Neuronal stem cell (in vitro differentiated cells): ENCODE measurements around the gene SCARF2.
A peak's percentile ranks its signal among the peaks of the same experiment; 100 is the strongest.

ENCODE experiments used
- DNase-seq: peaks from one replicate; pipeline ENCODE4 v3.0.0-alpha.2; 2013; ENCODE audit warnings: low spot score
- H2AFZ ChIP-seq: one replicate; pipeline ENCODE4 v1.6.1; 2013; ENCODE audit warnings: mild to moderate bottlenecking, low read length, inconsistent platforms
- H2AK5ac ChIP-seq: 2 replicates; pipeline ENCODE4 v1.6.1; 2013; ENCODE audit warnings: low read depth, mild to moderate bottlenecking, inconsistent platforms, low read length, moderate library complexity, mixed read lengths
- H2BK120ac ChIP-seq: 2 replicates; pipeline ENCODE4 v1.6.1; 2013; ENCODE audit warnings: low read depth, mild to moderate bottlenecking, inconsistent platforms, low read length, moderate library complexity, mixed read lengths
- H2BK12ac ChIP-seq: one replicate; pipeline ENCODE4 v1.6.1; 2013; ENCODE audit warnings: low read length, inconsistent platforms
- H2BK15ac ChIP-seq: 2 replicates; pipeline ENCODE4 v1.6.1; 2013; ENCODE audit warnings: mild to moderate bottlenecking, low read length, inconsistent platforms, mixed read lengths
- H2BK5ac ChIP-seq: one replicate; pipeline ENCODE4 v1.6.1; 2013; ENCODE audit warnings: inconsistent platforms, mild to moderate bottlenecking, low read length, moderate library complexity
- H3K14ac ChIP-seq: one replicate; pipeline ENCODE4 v1.6.1; 2013; ENCODE audit warnings: low read length, inconsistent platforms
- H3K18ac ChIP-seq: 2 replicates; pipeline ENCODE4 v1.6.1; 2013; ENCODE audit warnings: low read length, inconsistent platforms
- H3K23ac ChIP-seq: 2 replicates; pipeline ENCODE4 v1.6.1; 2013; ENCODE audit warnings: low read depth, mild to moderate bottlenecking, mixed read lengths, low read length, inconsistent platforms; ENCODE audit not compliant: poor library complexity
- H3K27ac ChIP-seq: replicated peaks from 3 replicates; pipeline ENCODE4 v1.5.1; 2013; ENCODE audit warnings: low read length, inconsistent platforms
- H3K27me3 ChIP-seq, 3 experiments: 2 replicates each; pipeline ENCODE4 v1.6.1; 2013; ENCODE audit warnings: low read length in 3 of 3, mild to moderate bottlenecking in 2 of 3, inconsistent platforms in 1 of 3, low read depth in 1 of 3, mixed read lengths in 1 of 3, moderate library complexity in 1 of 3; ENCODE audit not compliant: control insufficient read depth in 3 of 3, insufficient read depth in 3 of 3
- H3K36me3 ChIP-seq, 2 donors: replicated peaks in 1 of 2; 2 replicates each; pipeline ENCODE4 v1.6.1; 2013; ENCODE audit warnings: low read length in 2 of 2; ENCODE audit not compliant: control insufficient read depth in 2 of 2, insufficient read depth in 2 of 2
- H3K4ac ChIP-seq: 2 replicates; pipeline ENCODE4 v1.6.1; 2013; ENCODE audit warnings: inconsistent platforms, mild to moderate bottlenecking, low read length, moderate library complexity
- H3K4me1 ChIP-seq, 2 donors: 1 replicate in 1 of 2; 2 replicates in 1 of 2; pipeline ENCODE4 v1.6.1; 2013; ENCODE audit warnings: low read length in 2 of 2, low read depth in 1 of 2; ENCODE audit not compliant: control insufficient read depth in 2 of 2, insufficient read depth in 1 of 2
- H3K4me2 ChIP-seq: one replicate; pipeline ENCODE4 v1.6.1; 2013; ENCODE audit warnings: mild to moderate bottlenecking, low read length, inconsistent platforms; ENCODE audit not compliant: insufficient read depth, poor library complexity, severe bottlenecking
- H3K4me3 ChIP-seq, 2 donors: 2 replicates each; pipeline ENCODE4 v1.5.1; 2013; ENCODE audit warnings: low read length in 2 of 2, mild to moderate bottlenecking in 2 of 2, inconsistent platforms in 1 of 2, moderate library complexity in 1 of 2
- H3K79me1 ChIP-seq: one replicate; pipeline ENCODE4 v1.6.1; 2013; ENCODE audit warnings: low read depth, mild to moderate bottlenecking, inconsistent platforms, low read length, moderate library complexity
- H3K9ac ChIP-seq: one replicate; pipeline ENCODE4 v1.6.1; 2013; ENCODE audit warnings: mild to moderate bottlenecking, low read depth, low read length, inconsistent platforms; ENCODE audit not compliant: poor library complexity
- H3K9me3 ChIP-seq, 2 donors: replicated peaks in 1 of 2; 2 replicates each; pipeline versions ENCODE3 to v1.6.1; 2013; ENCODE audit warnings: low read length in 2 of 2, mild to moderate bottlenecking in 2 of 2, inconsistent platforms in 1 of 2, low read depth in 1 of 2, mixed read lengths in 1 of 2, moderate library complexity in 1 of 2; ENCODE audit not compliant: control insufficient read depth in 2 of 2, insufficient read depth in 1 of 2
- H4K8ac ChIP-seq: one replicate; pipeline ENCODE4 v1.6.1; 2013; ENCODE audit warnings: low read depth, mild to moderate bottlenecking, inconsistent platforms, low read length, moderate library complexity
- H4K91ac ChIP-seq: one replicate; pipeline ENCODE4 v1.6.1; 2013; ENCODE audit warnings: low read length, low read depth, mild to moderate bottlenecking, inconsistent platforms; ENCODE audit not compliant: poor library complexity
- WGBS, 2 donors: extraction: QIAGEN DNeasy Blood & Tissue Kit; methylation state at CpG; one replicate each; pipeline ENCODE4 v1.1.7; 2013; ENCODE audit warnings: missing lambda C conversion rate in 2 of 2, mixed read lengths in 1 of 2; ENCODE audit not compliant: insufficient read length in 2 of 2, insufficient replicate concordance in 1 of 2; ENCODE audit errors: extremely low coverage in 2 of 2; 5-methylcytosine and 5-hydroxymethylcytosine counted together

Gene SCARF2

GRCh38 chr22:20464912-20465758, 27.5 kb upstream of the SCARF2 start:
- no CpG with 5 or more reads among the region's 32 CpGs for WGBS, 2 donors
- H3K79me1 ChIP-seq = peaks cover 7% of the 10 kb centered on the region

GRCh38 chr22:20464096-20464614, 26.5 kb upstream of the SCARF2 start:
- H3K4me3 ChIP-seq = no peak overlapping the region
- H2AFZ ChIP-seq = no peak overlapping the region
- no peaks in the 10 kb centered on the region for H3K27me3 ChIP-seq
- H2BK15ac ChIP-seq = no peak overlapping the region
- no peak overlapping the region for H3K18ac ChIP-seq
- peaks cover 7% of the 10 kb centered on the region in 2 donors for H3K4me1 ChIP-seq
- H3K36me3 ChIP-seq = peaks cover 22 to 73% of the 10 kb centered on the region in 2 donors
- peaks cover 7% of the 10 kb centered on the region for H3K79me1 ChIP-seq
- H3K23ac ChIP-seq = no peak overlapping the region
- no peak overlapping the region for H3K14ac ChIP-seq
- H2BK5ac ChIP-seq = no peak overlapping the region
- no peak overlapping the region for H3K27ac ChIP-seq
- no CpG with 5 or more reads among the region's 11 CpGs for WGBS, 2 donors
- H4K91ac ChIP-seq = peak overlapping the region; percentile 53
- H3K9me3 ChIP-seq = no peaks in the 10 kb centered on the region
- H2BK120ac ChIP-seq = no peak overlapping the region
- no peak for DNase-seq
- peak overlapping the region; percentile 4 for H3K9ac ChIP-seq
- no peak overlapping the region for H3K4ac ChIP-seq
- H4K8ac ChIP-seq = no peak overlapping the region
- H2AK5ac ChIP-seq = no peak overlapping the region
- no peak overlapping the region for H3K4me2 ChIP-seq
- H2BK12ac ChIP-seq = no peak overlapping the region

More at GRCh38 chr22:20464912-20465758, 27.5 kb upstream of the SCARF2 start:
- Histone ChIP-seq H3K14ac (no peak overlapping the region), H3K4me3 (no peak overlapping the region), H3K36me3 (peaks cover 23 to 73% of the 10 kb centered on the region in 2 donors), H2AFZ (no peak overlapping the region), H3K4ac (no peak overlapping the region), H2BK12ac (no peak overlapping the region), H4K8ac (no peak overlapping the region), H2BK15ac (no peak overlapping the region), H3K9me3 (no peaks in the 10 kb centered on the region), H3K4me2 (no peak overlapping the region), H2AK5ac (no peak overlapping the region), H2BK5ac (no peak overlapping the region), H4K91ac (no peak overlapping the region), H3K27me3 (no peaks in the 10 kb centered on the region), H2BK120ac (no peak overlapping the region), H3K4me1 (peaks cover 0 to 3% of the 10 kb centered on the region in 2 donors), H3K9ac (no peak overlapping the region), H3K27ac (no peak overlapping the region), H3K23ac (no peak overlapping the region), H3K18ac (no peak overlapping the region)
- DNase-seq = no peak

GRCh38 chr22:20463324-20464095, 25.9 kb upstream of the SCARF2 start:
- Histone ChIP-seq H3K27ac (no peak overlapping the region), H3K9me3 (no peaks in the 10 kb centered on the region), H3K23ac (no peak overlapping the region), H3K4me2 (no peak overlapping the region), H2BK5ac (no peak overlapping the region), H3K4me1 (peaks cover 7% of the 10 kb centered on the region in 2 donors), H2AFZ (no peak overlapping the region), H4K8ac (no peak overlapping the region), H2BK12ac (no peak overlapping the region), H2BK120ac (no peak overlapping the region), H3K9ac (no peak overlapping the region), H3K14ac (no peak overlapping the region), H4K91ac (no peak overlapping the region), H2BK15ac (no peak overlapping the region), H3K4me3 (no peak overlapping the region), H3K4ac (no peak overlapping the region), H3K36me3 (peaks cover 19 to 73% of the 10 kb centered on the region in 2 donors), H3K18ac (no peak overlapping the region), H2AK5ac (no peak overlapping the region), H3K79me1 (peaks cover 7% of the 10 kb centered on the region), H3K27me3 (no peaks in the 10 kb centered on the region)
- WGBS, 2 donors = no CpG with 5 or more reads among the region's 2 CpGs
- no peak for DNase-seq

GRCh38 chr22:20459862-20460261, 22.2 kb upstream of the SCARF2 start:
- peaks cover 5% of the 10 kb centered on the region for H3K79me1 ChIP-seq
- no CpG with 5 or more reads among the region's 4 CpGs for WGBS, 2 donors
- no peaks in the 10 kb centered on the region for H3K9me3 ChIP-seq
- H2BK5ac ChIP-seq = no peak overlapping the region
- DNase-seq = no peak
- H3K14ac ChIP-seq = no peak overlapping the region
- no peak overlapping the region for H3K9ac ChIP-seq
- peak overlapping the region; percentile 34 for H3K27ac ChIP-seq
- peaks cover 10% of the 10 kb centered on the region in 2 donors for H3K4me1 ChIP-seq
- H3K4me2 ChIP-seq = no peak overlapping the region
- no peak overlapping the region for H2AFZ ChIP-seq
- H3K4me3 ChIP-seq = no peak overlapping the region
- H3K4ac ChIP-seq = no peak overlapping the region
- H4K8ac ChIP-seq = no peak overlapping the region
- peaks cover 22 to 79% of the 10 kb centered on the region in 2 donors for H3K36me3 ChIP-seq
- H2AK5ac ChIP-seq = no peak overlapping the region
- no peaks in the 10 kb centered on the region for H3K27me3 ChIP-seq
- H2BK15ac ChIP-seq = no peak overlapping the region
- no peak overlapping the region for H2BK120ac ChIP-seq
- no peak overlapping the region for H3K23ac ChIP-seq
- no peak overlapping the region for H2BK12ac ChIP-seq
- H3K18ac ChIP-seq = no peak overlapping the region
- H4K91ac ChIP-seq = no peak overlapping the region
